K562 (cell line): ENCODE data around the gene INKA2. TPM values are rescaled to one million over a fixed set of nuclear protein-coding genes. Genes with fewer than 3 reads are reported as not detected.
A peak's percentile ranks its signal among the peaks of the same experiment; 100 is the strongest.

ENCODE experiments used
- ATAC-seq: fragments of 200-7000 bp; cut with Tn5 transposase; 3 replicates; pipeline ENCODE4 v1.9.1; 2020; ENCODE audit warnings: moderate library complexity
- BruUV-seq: library from RNA; stranded (reverse); fragments of 400-500 nt; replicated peaks from 2 replicates; lab custom pipeline; 2021; lab: Mats Ljungman, UMichigan
- CTCF ChIA-PET: fragments of 300-600 bp; formaldehyde crosslinking; extraction: SDS; loops from one replicate; lab custom pipeline; 2021; ENCODE audit warnings: low intra/inter-chr PET ratio; lab: Yijun Ruan, JAX
- POLR2A ChIA-PET: fragments of 300-600, 350-650 bp; sonication (Branson Sonifier 250); formaldehyde crosslinking; extraction: SDS; loops from one replicate; lab custom pipeline; 2021; ENCODE audit warnings: antibody characterized with exemption, inconsistent platforms; lab: Yijun Ruan, JAX
- DNase-seq, 4 experiments: peaks; one replicate each; pipeline versions ENCODE4 v3.0.0 to v3.0.0-alpha.2; 2011 to 2018; ENCODE audit warnings: low spot score in 3 of 4, mixed read lengths in 3 of 4; ENCODE audit errors: extremely low read depth in 1 of 4
- FAIRE-seq: peaks from 2 replicates; lab custom pipeline; 2011; peaks lifted over from hg19 to GRCh38; lab: Jason Lieb, UNC
- H2AFZ ChIP-seq: 2 replicates; pipeline ENCODE4 v1.6.0; 2011; ENCODE audit warnings: low read depth, low read length, control low read depth, inconsistent platforms
- H3K27ac ChIP-seq: fragments of 200-600 bp; 3 replicates; pipeline ENCODE4 v1.8.0; 2011; ENCODE audit warnings: low read depth, mild to moderate bottlenecking, control low read depth, inconsistent platforms, low read length, moderate library complexity, mixed read lengths; ENCODE audit errors: extremely low read depth
- H3K27me3 ChIP-seq, 2 experiments: fragments of 300-600 bp in 1 of 2; 2 replicates in 1 of 2; 3 replicates in 1 of 2; pipeline versions ENCODE4 v1.6.0 to v1.8.0; 2011; ENCODE audit warnings: inconsistent platforms in 2 of 2, low read length in 2 of 2, mild to moderate bottlenecking in 1 of 2, mixed read lengths in 1 of 2, moderate library complexity in 1 of 2; ENCODE audit not compliant: control insufficient read depth in 2 of 2, insufficient read depth in 2 of 2
- H3K36me3 ChIP-seq: fragments of 300-600 bp; 3 replicates; pipeline ENCODE4 v1.8.0; 2011; ENCODE audit warnings: mild to moderate bottlenecking, low read length, inconsistent platforms; ENCODE audit not compliant: control insufficient read depth, insufficient read depth
- H3K4me1 ChIP-seq, 2 experiments: fragments of 200-600 bp in 1 of 2; replicated peaks in 1 of 2; 2 replicates in 1 of 2; 3 replicates in 1 of 2; pipeline versions ENCODE4 v1.5.1 to v1.8.0; 2011; ENCODE audit warnings: inconsistent platforms in 2 of 2, low read length in 2 of 2, mild to moderate bottlenecking in 1 of 2, mixed read lengths in 1 of 2, moderate library complexity in 1 of 2; ENCODE audit not compliant: control insufficient read depth in 2 of 2, insufficient read depth in 2 of 2
- H3K4me2 ChIP-seq: 2 replicates; pipeline ENCODE4 v1.6.1; 2011; ENCODE audit warnings: low read length, control low read depth, inconsistent platforms, mixed read lengths; ENCODE audit not compliant: insufficient read depth
- H3K4me3 ChIP-seq: fragments of 200-600 bp; sonication (generic), shearing (Covaris generic); 2 replicates; pipeline ENCODE4 v1.5.1; 2016; ENCODE audit warnings: control low read depth, inconsistent platforms
- H3K79me2 ChIP-seq: fragments of 200-600 bp; 3 replicates; pipeline ENCODE4 v1.8.0; 2011; ENCODE audit warnings: low read length, inconsistent platforms; ENCODE audit not compliant: control insufficient read depth, insufficient read depth
- H3K9ac ChIP-seq, 2 experiments: 2 replicates each; pipeline versions ENCODE4 v1.6.0 to v1.6.1; 2011; ENCODE audit warnings: low read depth in 2 of 2, low read length in 2 of 2, control low read depth in 1 of 2, inconsistent platforms in 1 of 2, mild to moderate bottlenecking in 1 of 2, mixed read lengths in 1 of 2; ENCODE audit not compliant: insufficient read depth in 1 of 2
- H3K9me1 ChIP-seq: one replicate; pipeline ENCODE4 v1.6.0; 2011; ENCODE audit warnings: inconsistent platforms, mild to moderate bottlenecking, low read length, moderate library complexity; ENCODE audit not compliant: control insufficient read depth, insufficient read depth
- H3K9me3 ChIP-seq: replicated peaks from 2 replicates; pipeline ENCODE4 v1.5.1; 2011; ENCODE audit warnings: low read depth, low read length, inconsistent platforms; ENCODE audit not compliant: control insufficient read depth, insufficient read depth
- H4K20me1 ChIP-seq: replicated peaks from 2 replicates; pipeline ENCODE4 v1.6.1; 2011; ENCODE audit warnings: low read length, inconsistent platforms, mixed read lengths; ENCODE audit not compliant: control insufficient read depth, insufficient read depth
- ARNT ChIP-seq, 2 experiments: fragments of 450-650 bp; IDR thresholded peaks; 2 replicates each; pipeline ENCODE4 v1.6.1; 2016; ENCODE audit warnings: mild to moderate bottlenecking in 1 of 2
- BMI1 ChIP-seq: fragments of 150-350 bp; IDR thresholded peaks from 2 replicates; pipeline ENCODE4 v1.6.1; 2014; ENCODE audit warnings: low read length
- E2F6 ChIP-seq, 2 experiments: IDR thresholded peaks; 2 replicates each; pipeline ENCODE4 v1.6.1; 2011; ENCODE audit warnings: borderline replicate concordance in 1 of 2, control low read depth in 1 of 2, low read depth in 1 of 2, low read length in 1 of 2, mild to moderate bottlenecking in 1 of 2, mixed read lengths in 1 of 2, moderate library complexity in 1 of 2; ENCODE audit not compliant: insufficient read depth in 1 of 2, insufficient read length in 1 of 2, poor library complexity in 1 of 2, severe bottlenecking in 1 of 2; ENCODE audit errors: extremely low read depth in 1 of 2
- MEF2A ChIP-seq: IDR thresholded peaks from 2 replicates; pipeline ENCODE4 v1.6.1; 2011; ENCODE audit warnings: low read depth, mild to moderate bottlenecking, low read length, moderate library complexity; ENCODE audit not compliant: control insufficient read depth
- NONO ChIP-seq, 2 experiments: fragments of 200-400 bp in 1 of 2; fragments of 450-650 bp in 1 of 2; formaldehyde crosslinking in 1 of 2; IDR thresholded peaks; 2 replicates each; pipeline ENCODE4 v1.6.1; 2017; ENCODE audit warnings: low read depth in 2 of 2, mild to moderate bottlenecking in 2 of 2, moderate library complexity in 2 of 2, low read length in 1 of 2
- PHB ChIP-seq: fragments of 250-450 bp; sonication (Bioruptor Pico); IDR thresholded peaks from 2 replicates; pipeline ENCODE4 v1.5.0; 2021
- PHF21A ChIP-seq: fragments of 450-650 bp; IDR thresholded peaks from 2 replicates; pipeline ENCODE4 v1.6.1; 2017; ENCODE audit warnings: low read depth, borderline replicate concordance
- POLR2AphosphoS2 ChIP-seq: IDR thresholded peaks from 2 replicates; pipeline ENCODE4 v1.6.1; 2012; ENCODE audit warnings: low read length, improper control_type of control experiment
- STAT5A ChIP-seq: IDR thresholded peaks from 2 replicates; pipeline ENCODE4 v1.6.1; 2012; ENCODE audit warnings: low read length, inconsistent platforms, borderline replicate concordance
- ZNF696 ChIP-seq: fragments of 250-450 bp; sonication (Bioruptor Pico); conservative IDR thresholded peaks from 2 replicates; pipeline ENCODE4 v1.4.0; 2020; ENCODE audit warnings: mild to moderate bottlenecking, moderate library complexity
- WGBS: fragments of 100-300 bp; shearing (Covaris generic); methylation state at CpG from one replicate; pipeline ENCODE4 v1.1.6; 2016; ENCODE audit warnings: low coverage, mixed read lengths; ENCODE audit not compliant: insufficient coverage; ENCODE audit errors: missing lambda C conversion rate; 5-methylcytosine and 5-hydroxymethylcytosine counted together
- in situ Hi-C: fragments of 300-500 bp; cut with MboI; formaldehyde crosslinking; loops from 4 replicates; pipeline ENCODE4 v1.15.0; 2018; ENCODE audit warnings: inconsistent platforms, mixed read lengths
- intact Hi-C: fragments of 100-400 bp; cut with micrococcal nuclease; formaldehyde crosslinking; loops from 2 replicates; pipeline ENCODE4 v1.14.2; 2022
- polyA plus RNA-seq, 8 experiments: library from polyadenylated mRNA; depleted of rRNA in 4 of 8; stranded (reverse) in 5 of 8; unstranded in 3 of 8; fragments of >200 nt; fragmentation: Nextera tagmentation in 2 of 8; fragmentation: Illumina TruSeq in 1 of 8; extraction: Ambion mirVana in 2 of 8; extraction: Trizol in 1 of 8; gene quantifications; 2 replicates each; pipeline versions ENCODE4 v1.2.1 to v1.2.3, GENCODE V29; 2011 to 2014; ENCODE audit warnings: inconsistent platforms in 1 of 8, missing spikeins in 1 of 8
- total RNA-seq, 7 experiments: library from RNA; depleted of rRNA in 6 of 7; stranded (reverse); fragments of >200 nt in 6 of 7; fragmentation: Illumina TruSeq in 2 of 7; extraction: Trizol in 2 of 7; gene quantifications; 2 replicates each; pipeline versions ENCODE4 v1.2.1 to v1.2.3, GENCODE V29; 2011 to 2021; ENCODE audit warnings: low replicate concordance in 1 of 7
- TF ChIP-seq, protein P1 (sequence below): fragments of 450-650 bp; conservative IDR thresholded peaks from 2 replicates; pipeline ENCODE4 v1.6.1; 2016; ENCODE audit warnings: missing genetic modification characterization, low read depth, mild to moderate bottlenecking, missing compliant biosample characterization, moderate library complexity
- TF ChIP-seq, protein P2 (sequence below): fragments of 200-800 bp; sonication (Bioruptor generic); IDR thresholded peaks from 2 replicates; pipeline ENCODE4 v1.6.1; 2017; ENCODE audit warnings: missing genetic modification characterization, missing compliant biosample characterization

Gene INKA2
- total and polyA plus RNA-seq, 9 of the 15 experiments (the other 6 are each of a cell fraction or from before 2014, with no cell fraction given), result 0.04 to 1.4 (median 0.26) TPM; not detected in 1

DNA sequence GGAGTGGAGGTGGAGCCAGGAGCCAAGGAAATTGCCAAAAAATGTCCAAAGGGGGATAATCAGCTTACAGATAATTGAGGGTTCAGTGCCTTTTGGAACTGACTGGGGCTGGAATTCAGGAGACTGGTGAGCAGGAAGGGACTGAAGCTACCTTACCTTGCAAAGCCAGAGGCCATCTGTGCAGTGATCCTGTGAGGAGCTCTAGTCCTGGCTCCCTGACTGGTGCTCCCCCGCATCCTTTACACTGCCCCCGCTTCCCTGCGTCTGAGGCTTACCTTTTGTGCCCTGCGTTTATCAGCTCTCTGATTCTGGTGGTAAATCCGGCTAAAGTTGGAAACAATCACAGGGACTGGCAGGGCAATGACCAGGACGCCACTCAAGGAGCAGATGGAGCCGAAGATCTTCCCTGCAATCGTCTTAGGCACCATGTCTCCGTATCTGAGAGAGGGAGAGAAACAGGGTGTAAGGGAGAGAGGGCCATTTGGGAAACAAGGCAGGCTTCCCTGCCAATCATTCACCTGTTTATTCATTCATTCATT is 47.5 kb upstream of the INKA2 start:
- POLR2A ChIA-PET, result no interaction called here
- 0 out of 3 replicates have a peak, but pooled peaks have one; percentile 25 for ATAC-seq
- no peaks in the 10 kb centered on the region for H3K9me1 ChIP-seq
- peaks cover 35% of the 10 kb centered on the region in 2 experiments for H3K27me3 ChIP-seq
- H3K4me2 ChIP-seq, result no peak overlapping the region
- no peaks in the 10 kb centered on the region for H3K4me1 ChIP-seq
- H3K9me3 ChIP-seq, result no peaks in the 10 kb centered on the region
- no peak overlapping the region for H3K27ac ChIP-seq
- TF ChIP-seq PHB (CRISPR knock-in tag), result no peak
- TF ChIP-seq BMI1, result no peak
- no peak for TF ChIP-seq E2F6 (IDR thresholded peaks at IDR 0.05; ENCODE audit: borderline replicate concordance in 1 of 2, extremely low read depth in 1 of 2, insufficient read depth in 1 of 2, insufficient read length in 1 of 2, low read depth in 1 of 2, low read length in 1 of 2, poor library complexity in 1 of 2, severe bottlenecking in 1 of 2)
- TF ChIP-seq, protein P1, sequence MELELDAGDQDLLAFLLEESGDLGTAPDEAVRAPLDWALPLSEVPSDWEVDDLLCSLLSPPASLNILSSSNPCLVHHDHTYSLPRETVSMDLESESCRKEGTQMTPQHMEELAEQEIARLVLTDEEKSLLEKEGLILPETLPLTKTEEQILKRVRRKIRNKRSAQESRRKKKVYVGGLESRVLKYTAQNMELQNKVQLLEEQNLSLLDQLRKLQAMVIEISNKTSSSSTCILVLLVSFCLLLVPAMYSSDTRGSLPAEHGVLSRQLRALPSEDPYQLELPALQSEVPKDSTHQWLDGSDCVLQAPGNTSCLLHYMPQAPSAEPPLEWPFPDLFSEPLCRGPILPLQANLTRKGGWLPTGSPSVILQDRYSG (tag), result no peak
- no peak for TF ChIP-seq ARNT (IDR thresholded peaks at IDR 0.05)
- TF ChIP-seq ZNF696 (CRISPR knock-in tag), result no peak
- TF ChIP-seq PHF21A, result no peak
- no peak for TF ChIP-seq MEF2A
- TF ChIP-seq, protein P2, sequence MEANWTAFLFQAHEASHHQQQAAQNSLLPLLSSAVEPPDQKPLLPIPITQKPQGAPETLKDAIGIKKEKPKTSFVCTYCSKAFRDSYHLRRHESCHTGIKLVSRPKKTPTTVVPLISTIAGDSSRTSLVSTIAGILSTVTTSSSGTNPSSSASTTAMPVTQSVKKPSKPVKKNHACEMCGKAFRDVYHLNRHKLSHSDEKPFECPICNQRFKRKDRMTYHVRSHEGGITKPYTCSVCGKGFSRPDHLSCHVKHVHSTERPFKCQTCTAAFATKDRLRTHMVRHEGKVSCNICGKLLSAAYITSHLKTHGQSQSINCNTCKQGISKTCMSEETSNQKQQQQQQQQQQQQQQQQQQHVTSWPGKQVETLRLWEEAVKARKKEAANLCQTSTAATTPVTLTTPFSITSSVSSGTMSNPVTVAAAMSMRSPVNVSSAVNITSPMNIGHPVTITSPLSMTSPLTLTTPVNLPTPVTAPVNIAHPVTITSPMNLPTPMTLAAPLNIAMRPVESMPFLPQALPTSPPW, result no peak
- TF ChIP-seq STAT5A, result no peak
- no peak for TF ChIP-seq POLR2AphosphoS2
- no peak for TF ChIP-seq NONO (IDR thresholded peaks at IDR 0.05; ENCODE audit: low read depth in 2 of 2, low read length in 1 of 2)
- no peak overlapping the region for H2AFZ ChIP-seq
- intact Hi-C loops (no loop called here), in situ Hi-C loops (no loop called here)
- no peak for FAIRE-seq
- CTCF ChIA-PET, result no interaction called here
- no peak overlapping the region for H3K4me3 ChIP-seq
- H4K20me1 ChIP-seq, result 0 out of 2 replicates have a peak, but pooled peaks cover under 1% of the 10 kb centered on the region
- 2% methylated on average over 9 of the region's 9 CpGs for WGBS
- no peaks in the 10 kb centered on the region for H3K79me2 ChIP-seq
- no TSS peak for BruUV-seq
- DNase-seq, result no peak
- H3K36me3 ChIP-seq, result no peaks in the 10 kb centered on the region
- H3K9ac ChIP-seq, result no peak overlapping the region
